ENCODE data around the gene TMEM154. TPM values are rescaled to one million over a fixed set of nuclear protein-coding genes. Genes with fewer than 3 reads are reported as not detected.

TMEM154 gene
- polyA plus RNA-seq, 3 donors = 24.7 to 157 (median 117) TPM

GRCh38 chr4:152643153-152644035 lies 36.4 kb downstream of the TMEM154 start:
- peaks cover 13% of the 10 kb centered on the region for H3K79me2 ChIP-seq (ENCODE audit: insufficient read depth, low read length)
- H3K4me1 ChIP-seq (ENCODE audit: control insufficient read depth in 1 of 2, insufficient read depth in 2 of 2, low read length in 2 of 2) = peaks cover 78 to 83% of the 10 kb centered on the region in 2 donors
- H3K9me3 Mint-ChIP-seq = peaks cover 0 to 2% (median 0%) of the 10 kb centered on the region in 7 donors
- peak overlapping the region in 2 of 3 experiments; percentile 13 to 56 for H3K4me3 ChIP-seq (replicated peaks in 1 of 3; ENCODE audit: low read depth in 2 of 3, low read length in 3 of 3)
- WGBS (ENCODE audit: insufficient coverage) = 7% methylated on average over 2 of the region's 8 CpGs
- peak overlapping the region; percentile 86 to 88 for H3K27ac ChIP-seq (ENCODE audit: low read depth in 1 of 2, low read length in 2 of 2)
- peaks cover 53 to 82% of the 10 kb centered on the region in 2 donors for H3K36me3 Mint-ChIP-seq
- H4K20me1 ChIP-seq (ENCODE audit: insufficient read depth, low read length) = no peaks in the 10 kb centered on the region
- no peak for TF ChIP-seq CTCF (IDR thresholded peaks at IDR 0.05)
- peaks cover 27 to 60% of the 10 kb centered on the region in 2 donors for H3K36me3 ChIP-seq (replicated peaks in 1 of 2; ENCODE audit: control insufficient read depth in 1 of 2, insufficient read depth in 2 of 2, low read length in 2 of 2)
- peak; percentile 81 to 93 (median 91) for DNase-seq
- intact Hi-C loops (cut with micrococcal nuclease) = loop anchor here (5.0 to 10.0 kb wide), 3 partner anchors 34 to 139 kb away; partner anchors contain the start of genes TMEM154 (in 2 of the 2) and FBXW7 (in 1 of the 2)
- peaks cover 80% of the 10 kb centered on the region for H3K4me1 Mint-ChIP-seq
- no peaks in the 10 kb centered on the region for H3K27me3 ChIP-seq (ENCODE audit: control insufficient read depth in 2 of 2, insufficient read depth in 2 of 2, low read length in 2 of 2)
- H3K27ac Mint-ChIP-seq = peak overlapping the region; percentile 94 to 100 (median 98)
- H3K27me3 Mint-ChIP-seq (ENCODE audit: low read depth in 3 of 3) = peaks cover 0 to 2% (median 2%) of the 10 kb centered on the region in 3 donors
- H3K9ac ChIP-seq (ENCODE audit: insufficient read depth, low read length, poor library complexity, severe bottlenecking) = peak overlapping the region; percentile 15
- peak overlapping the region; percentile 63 to 73 for H3K4me3 Mint-ChIP-seq
- H3K9me3 ChIP-seq (replicated peaks in 1 of 2; ENCODE audit: control insufficient read depth in 1 of 2, insufficient read depth in 1 of 2, low read length in 2 of 2) = no peaks in the 10 kb centered on the region
- peak overlapping the region; percentile 69 for H2AFZ ChIP-seq (ENCODE audit: insufficient read depth, low read depth, low read length, poor library complexity, severe bottlenecking)
- peak overlapping the region; percentile 68 for H3K4me2 ChIP-seq (replicated peaks; ENCODE audit: extremely low read depth, low read length, poor library complexity, severe bottlenecking)

- H3K27ac Mint-ChIP-seq = peak overlapping the region; percentile 81 to 97 (median 88)
- peaks cover 88% of the 10 kb centered on the region for H3K4me1 Mint-ChIP-seq
- no peak overlapping the region for H3K4me2 ChIP-seq (replicated peaks; ENCODE audit: extremely low read depth, low read length, poor library complexity, severe bottlenecking)
Observed at GRCh38 chr4:152640058-152640921, 39.5 kb downstream of the TMEM154 start.

More at GRCh38 chr4:152640058-152640921, 39.5 kb downstream of the TMEM154 start:
- Mint-ChIP-seq H3K27me3 (ENCODE audit: low read depth in 3 of 3) (peaks cover 0 to 2% (median 2%) of the 10 kb centered on the region in 3 donors), H3K4me3 (peak overlapping the region in 1 of 2 donors; percentile 65), H3K9me3 (no peaks in the 10 kb centered on the region), H3K36me3 (peaks cover 42 to 68% of the 10 kb centered on the region in 2 donors)
- peak in 1 of 3 donors; percentile 35 for DNase-seq
- no peak overlapping the region for H3K9ac ChIP-seq (ENCODE audit: insufficient read depth, low read length, poor library complexity, severe bottlenecking)
- no peak overlapping the region for H2AFZ ChIP-seq (ENCODE audit: insufficient read depth, low read depth, low read length, poor library complexity, severe bottlenecking)
- no peaks in the 10 kb centered on the region for H4K20me1 ChIP-seq (ENCODE audit: insufficient read depth, low read length)
- H3K4me3 ChIP-seq (replicated peaks in 1 of 3; ENCODE audit: low read depth in 2 of 3, low read length in 3 of 3) = peak overlapping the region in 1 of 3 experiments; percentile 9
- peaks cover 14 to 30% of the 10 kb centered on the region in 2 donors for H3K36me3 ChIP-seq (replicated peaks in 1 of 2; ENCODE audit: control insufficient read depth in 1 of 2, insufficient read depth in 2 of 2, low read length in 2 of 2)
- intact Hi-C loops (cut with micrococcal nuclease) = loop anchor here (5.0 to 10.0 kb wide), 3 partner anchors 37 to 135 kb away; partner anchors contain the start of genes TMEM154 (in 2 of the 2) and FBXW7 (in 1 of the 2)
- peaks cover 21% of the 10 kb centered on the region for H3K79me2 ChIP-seq (ENCODE audit: insufficient read depth, low read length)
- WGBS (ENCODE audit: insufficient coverage) = 83% methylated on average over 1 of the region's 8 CpGs
- peak overlapping the region; percentile 41 to 95 for H3K27ac ChIP-seq (ENCODE audit: low read depth in 1 of 2, low read length in 2 of 2)
- H3K4me1 ChIP-seq (ENCODE audit: control insufficient read depth in 1 of 2, insufficient read depth in 2 of 2, low read length in 2 of 2) = peaks cover 90 to 100% of the 10 kb centered on the region in 2 donors
- no peaks in the 10 kb centered on the region for H3K27me3 ChIP-seq (ENCODE audit: control insufficient read depth in 2 of 2, insufficient read depth in 2 of 2, low read length in 2 of 2)
- peak; percentile 90 for TF ChIP-seq CTCF (IDR thresholded peaks at IDR 0.05)
- H3K9me3 ChIP-seq (replicated peaks in 1 of 2; ENCODE audit: control insufficient read depth in 1 of 2, insufficient read depth in 1 of 2, low read length in 2 of 2) = no peaks in the 10 kb centered on the region
